ENCODE measurements around the gene PARD3. TPM values are rescaled to one million over a fixed set of nuclear protein-coding genes. Genes with fewer than 3 reads are reported as not detected.

Gene PARD3
- total RNA-seq, 4 donors from 2014 or later: 115 to 226 (median 141) TPM

DNA sequence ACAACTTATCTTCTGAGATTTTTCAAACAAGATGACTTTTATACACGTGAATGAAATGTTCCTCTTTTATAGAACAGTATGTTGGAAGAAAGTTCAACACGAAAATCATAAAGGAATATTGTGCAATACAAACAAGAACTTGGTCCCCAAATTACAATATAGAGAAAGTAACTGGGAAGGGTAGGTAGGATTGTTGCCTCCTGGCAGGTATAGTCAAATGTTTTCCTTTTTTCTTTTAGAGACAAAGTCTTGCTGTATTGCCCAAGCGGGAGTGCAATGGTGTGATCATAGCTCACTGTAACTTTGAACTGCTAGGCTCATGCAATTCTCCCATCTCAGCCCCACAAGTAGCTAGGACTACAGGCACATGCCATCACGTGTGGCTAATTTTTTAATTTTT, 582.6 kb downstream of the PARD3 start:
- no peak overlapping the region for H3K4me3 ChIP-seq
- no peaks in the 10 kb centered on the region for H3K27me3 ChIP-seq
- DNase-seq (ENCODE audit: low spot score in 2 of 2): no peak
- H3K36me3 ChIP-seq: no peaks in the 10 kb centered on the region
- peaks cover under 1% of the 10 kb centered on the region for H3K9me3 ChIP-seq
- no peaks in the 10 kb centered on the region for H3K4me1 ChIP-seq
- WGBS: 87% methylated on average over 4 of the region's 4 CpGs
- no peak overlapping the region for H3K27ac ChIP-seq
- TF ChIP-seq EP300 (IDR thresholded peaks at IDR 0.05): no peak
- no peak for TF ChIP-seq POLR2AphosphoS5 (IDR thresholded peaks at IDR 0.05)
- no peak for TF ChIP-seq CTCF (IDR thresholded peaks at IDR 0.05)
- no peak for TF ChIP-seq POLR2A (IDR thresholded peaks at IDR 0.05)

DNA sequence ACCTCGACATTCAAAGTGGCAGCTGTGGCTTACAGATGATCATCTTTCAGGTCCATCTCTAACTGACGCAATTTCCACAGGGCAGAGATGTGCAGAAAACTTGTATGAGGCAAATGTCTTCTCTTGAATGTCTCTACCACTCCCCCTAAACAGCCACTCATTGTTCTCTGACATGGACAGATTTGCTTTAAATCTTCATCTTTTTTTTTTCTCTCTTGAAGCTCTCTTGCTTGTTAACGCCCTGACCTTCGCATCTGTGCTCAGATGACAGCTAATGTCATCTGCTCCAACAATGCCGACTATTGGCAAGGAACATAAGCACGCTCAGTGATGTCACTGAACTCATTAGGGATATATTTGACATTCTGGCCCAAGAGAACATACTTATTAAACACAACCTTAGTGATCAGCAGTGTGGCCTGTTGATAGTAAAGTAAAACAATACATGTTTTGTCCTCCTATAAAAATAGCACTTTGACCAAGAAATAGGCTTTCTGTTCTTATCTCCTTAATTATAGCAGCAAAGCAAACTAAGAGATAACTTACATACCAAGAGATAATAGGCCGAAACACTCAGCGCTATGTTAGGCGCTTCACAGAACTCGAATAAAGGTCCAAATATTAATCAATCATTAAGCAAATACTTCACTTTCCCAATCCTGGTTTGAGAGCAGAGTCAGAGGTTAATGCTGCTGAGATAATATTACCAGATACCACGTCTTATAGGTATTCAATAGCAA, 583.5 kb downstream of the PARD3 start:
- no peaks in the 10 kb centered on the region for H3K27me3 ChIP-seq
- no peak overlapping the region for H3K27ac ChIP-seq
- no peaks in the 10 kb centered on the region for H3K4me1 ChIP-seq
- DNase-seq (ENCODE audit: low spot score in 2 of 2): no peak
- TF ChIP-seq POLR2AphosphoS5 (IDR thresholded peaks at IDR 0.05): no peak
- TF ChIP-seq CTCF (IDR thresholded peaks at IDR 0.05): no peak
- TF ChIP-seq EP300 (IDR thresholded peaks at IDR 0.05): no peak
- no peak for TF ChIP-seq POLR2A (IDR thresholded peaks at IDR 0.05)
- H3K36me3 ChIP-seq: no peaks in the 10 kb centered on the region
- no peak overlapping the region for H3K4me3 ChIP-seq
- WGBS: 88% methylated on average over 11 of the region's 11 CpGs
- H3K9me3 ChIP-seq: peaks cover 6% of the 10 kb centered on the region

- no peak overlapping the region for H3K4me3 ChIP-seq
- DNase-seq (ENCODE audit: low spot score in 2 of 2): no peak
Measured at GRCh38 chr10:34229917-34230316, 585.2 kb downstream of the PARD3 start.

GRCh38 chr10:34228066-34228465, 587.0 kb downstream of the PARD3 start:
- Histone ChIP-seq H3K27ac (no peak overlapping the region), H3K36me3 (no peaks in the 10 kb centered on the region), H3K27me3 (no peaks in the 10 kb centered on the region), H3K4me3 (no peak overlapping the region), H3K9me3 (peaks cover 6% of the 10 kb centered on the region), H3K4me1 (no peaks in the 10 kb centered on the region)
- 82% methylated on average over 7 of the region's 7 CpGs for WGBS
- no peak for DNase-seq (ENCODE audit: low spot score in 2 of 2)
- TF ChIP-seq CTCF (IDR thresholded peaks at IDR 0.05): no peak
- no peak for TF ChIP-seq POLR2A (IDR thresholded peaks at IDR 0.05)
- TF ChIP-seq POLR2AphosphoS5 (IDR thresholded peaks at IDR 0.05): no peak
- TF ChIP-seq EP300 (IDR thresholded peaks at IDR 0.05): no peak

More at GRCh38 chr10:34229917-34230316, 585.2 kb downstream of the PARD3 start:
- H3K27ac ChIP-seq: no peak overlapping the region
- no peaks in the 10 kb centered on the region for H3K4me1 ChIP-seq
- WGBS: 83% methylated on average over 3 of the region's 3 CpGs
- H3K36me3 ChIP-seq: no peaks in the 10 kb centered on the region
- H3K27me3 ChIP-seq: no peaks in the 10 kb centered on the region
- no peak for TF ChIP-seq POLR2AphosphoS5 (IDR thresholded peaks at IDR 0.05)
- TF ChIP-seq CTCF (IDR thresholded peaks at IDR 0.05): no peak
- no peak for TF ChIP-seq POLR2A (IDR thresholded peaks at IDR 0.05)
- no peak for TF ChIP-seq EP300 (IDR thresholded peaks at IDR 0.05)
- H3K9me3 ChIP-seq: peaks cover 6% of the 10 kb centered on the region

DNA sequence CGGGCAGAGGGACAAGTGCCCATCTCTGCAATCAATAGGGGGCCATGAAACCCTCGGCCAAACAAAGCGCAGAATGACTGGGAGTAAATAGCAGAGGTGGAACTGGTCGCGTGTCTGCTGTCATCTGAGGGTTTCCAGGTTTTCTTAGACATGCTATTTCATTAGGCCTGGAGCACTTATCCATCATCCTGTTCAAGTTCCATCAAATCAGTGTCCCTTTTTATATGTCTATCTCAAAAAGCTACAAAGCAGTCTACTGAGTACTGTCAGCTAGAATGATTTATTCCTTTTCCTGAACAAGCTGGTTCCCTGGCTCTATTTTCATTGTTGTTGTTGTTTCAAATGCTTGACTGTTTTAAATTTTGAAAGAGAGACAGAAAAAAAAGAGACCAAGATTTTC, 590.5 kb downstream of the PARD3 start:
- 86% methylated on average over 5 of the region's 5 CpGs for WGBS
- no peaks in the 10 kb centered on the region for H3K36me3 ChIP-seq
- peaks cover 6% of the 10 kb centered on the region for H3K9me3 ChIP-seq
- H3K4me3 ChIP-seq: no peak overlapping the region
- H3K27me3 ChIP-seq: no peaks in the 10 kb centered on the region
- H3K4me1 ChIP-seq: no peaks in the 10 kb centered on the region
- TF ChIP-seq POLR2AphosphoS5 (IDR thresholded peaks at IDR 0.05) (no peak), CTCF (IDR thresholded peaks at IDR 0.05) (no peak), EP300 (IDR thresholded peaks at IDR 0.05) (no peak), POLR2A (IDR thresholded peaks at IDR 0.05) (no peak)
- no peak overlapping the region for H3K27ac ChIP-seq
- no peak for DNase-seq (ENCODE audit: low spot score in 2 of 2)
